SK-N-SH treated with all-trans-retinoic acid at 6 μM for 48 hours (cell line): ENCODE data around the gene SUN3.

Experiments
- ATAC-seq: fragments of 200-7000 bp; cut with Tn5 transposase; 3 replicates; pipeline ENCODE4 v1.9.1; 2020; ENCODE audit warnings: mild to moderate bottlenecking, moderate library complexity
- ARNTL ChIP-seq: fragments of 450-650 bp; formaldehyde crosslinking; IDR thresholded peaks from 2 replicates; pipeline ENCODE4 v1.5.0; 2020; ENCODE audit warnings: low read depth, mild to moderate bottlenecking, moderate library complexity, borderline replicate concordance
- BACH2 ChIP-seq: fragments of 250-450 bp; sonication (Bioruptor Pico); IDR thresholded peaks from 2 replicates; pipeline ENCODE4 v1.9.0; 2021; ENCODE audit warnings: mild to moderate bottlenecking, borderline replicate concordance
- CSDC2 ChIP-seq: fragments of 250-450 bp; sonication (Bioruptor Pico); IDR thresholded peaks from 2 replicates; pipeline ENCODE4 v1.5.0; 2020; ENCODE audit warnings: mild to moderate bottlenecking, moderate library complexity
- ESRRG ChIP-seq: fragments of 250-450 bp; sonication (Bioruptor Pico); IDR thresholded peaks from 2 replicates; pipeline ENCODE4 v1.6.1; 2021; ENCODE audit warnings: mild to moderate bottlenecking
- GLIS3 ChIP-seq: fragments of 250-450 bp; sonication (Bioruptor Pico); IDR thresholded peaks from 2 replicates; pipeline ENCODE4 v1.5.0; 2020; ENCODE audit warnings: mild to moderate bottlenecking, moderate library complexity
- OSR1 ChIP-seq: fragments of 250-450 bp; sonication (Bioruptor Pico); IDR thresholded peaks from 2 replicates; pipeline ENCODE4 v1.8.0; 2022; ENCODE audit warnings: moderate library complexity, mild to moderate bottlenecking, inconsistent platforms
- PPARA ChIP-seq: fragments of 250-450 bp; sonication (Bioruptor Pico); IDR thresholded peaks from 2 replicates; pipeline ENCODE4 v1.5.0; 2020; ENCODE audit warnings: mild to moderate bottlenecking, borderline replicate concordance
- RARB ChIP-seq: fragments of 250-450 bp; sonication (Bioruptor Pico); IDR thresholded peaks from 2 replicates; pipeline ENCODE4 v1.8.0; 2021; ENCODE audit warnings: mild to moderate bottlenecking, moderate library complexity
- SNAI2 ChIP-seq: fragments of 250-450 bp; sonication (Bioruptor Pico); IDR thresholded peaks from 2 replicates; pipeline ENCODE4 v1.5.0; 2020; ENCODE audit warnings: mild to moderate bottlenecking, moderate library complexity
- TCF4 ChIP-seq: fragments of 250-450 bp; sonication (Bioruptor Pico); IDR thresholded peaks from 2 replicates; pipeline ENCODE4 v1.8.0; 2021; ENCODE audit warnings: mild to moderate bottlenecking, moderate library complexity, borderline replicate concordance
- TOX ChIP-seq: fragments of 250-450 bp; sonication (Bioruptor Pico); IDR thresholded peaks from 2 replicates; pipeline ENCODE4 v1.8.0; 2021; ENCODE audit warnings: mild to moderate bottlenecking, moderate library complexity, borderline replicate concordance
- ZC3H10 ChIP-seq: fragments of 250-450 bp; sonication (Bioruptor Pico); IDR thresholded peaks from 2 replicates; pipeline ENCODE4 v1.5.1; 2021; ENCODE audit warnings: mild to moderate bottlenecking, moderate library complexity
- ZFP3 ChIP-seq: fragments of 250-450 bp; sonication (Bioruptor Pico); IDR thresholded peaks from 2 replicates; pipeline ENCODE4 v1.5.0; 2020; ENCODE audit warnings: mild to moderate bottlenecking, moderate library complexity
- ZFP30 ChIP-seq: fragments of 450-650 bp; formaldehyde crosslinking; IDR thresholded peaks from 2 replicates; pipeline ENCODE4 v1.5.0; 2022; ENCODE audit warnings: mild to moderate bottlenecking, moderate library complexity
- ZNF565 ChIP-seq: fragments of 450-650 bp; formaldehyde crosslinking; conservative IDR thresholded peaks from 2 replicates; pipeline ENCODE4 v1.5.0; 2020; ENCODE audit warnings: low read depth, mild to moderate bottlenecking, moderate library complexity
- ZNF8 ChIP-seq: fragments of 450-650 bp; formaldehyde crosslinking; IDR thresholded peaks from 2 replicates; pipeline ENCODE4 v1.5.0; 2020; ENCODE audit warnings: mild to moderate bottlenecking, moderate library complexity
- TF ChIP-seq, protein P1 (sequence below): fragments of 250-450 bp; sonication (Bioruptor Pico); IDR thresholded peaks from 2 replicates; pipeline ENCODE4 v1.5.0; 2020; ENCODE audit warnings: mild to moderate bottlenecking, moderate library complexity
- TF ChIP-seq, protein P2 (sequence below): fragments of 250-450 bp; sonication (Bioruptor Pico); IDR thresholded peaks from 2 replicates; pipeline ENCODE4 v1.5.1; 2020; ENCODE audit warnings: low read depth, mild to moderate bottlenecking, moderate library complexity
- TF ChIP-seq, protein P3 (sequence below): fragments of 250-450 bp; sonication (Bioruptor Pico); IDR thresholded peaks from 2 replicates; pipeline ENCODE4 v1.8.0; 2021; ENCODE audit warnings: low read depth, mild to moderate bottlenecking, moderate library complexity, borderline replicate concordance
- TF ChIP-seq, protein P4 (sequence below): fragments of 250-450 bp; sonication (Bioruptor Pico); IDR thresholded peaks from 2 replicates; pipeline ENCODE4 v1.8.0; 2020; ENCODE audit warnings: mild to moderate bottlenecking, moderate library complexity, borderline replicate concordance
- TF ChIP-seq, protein P5 (sequence below): fragments of 250-450 bp; sonication (Bioruptor Pico); IDR thresholded peaks from 2 replicates; pipeline ENCODE4 v1.5.1; 2021; ENCODE audit warnings: mild to moderate bottlenecking, moderate library complexity

Gene SUN3

DNA sequence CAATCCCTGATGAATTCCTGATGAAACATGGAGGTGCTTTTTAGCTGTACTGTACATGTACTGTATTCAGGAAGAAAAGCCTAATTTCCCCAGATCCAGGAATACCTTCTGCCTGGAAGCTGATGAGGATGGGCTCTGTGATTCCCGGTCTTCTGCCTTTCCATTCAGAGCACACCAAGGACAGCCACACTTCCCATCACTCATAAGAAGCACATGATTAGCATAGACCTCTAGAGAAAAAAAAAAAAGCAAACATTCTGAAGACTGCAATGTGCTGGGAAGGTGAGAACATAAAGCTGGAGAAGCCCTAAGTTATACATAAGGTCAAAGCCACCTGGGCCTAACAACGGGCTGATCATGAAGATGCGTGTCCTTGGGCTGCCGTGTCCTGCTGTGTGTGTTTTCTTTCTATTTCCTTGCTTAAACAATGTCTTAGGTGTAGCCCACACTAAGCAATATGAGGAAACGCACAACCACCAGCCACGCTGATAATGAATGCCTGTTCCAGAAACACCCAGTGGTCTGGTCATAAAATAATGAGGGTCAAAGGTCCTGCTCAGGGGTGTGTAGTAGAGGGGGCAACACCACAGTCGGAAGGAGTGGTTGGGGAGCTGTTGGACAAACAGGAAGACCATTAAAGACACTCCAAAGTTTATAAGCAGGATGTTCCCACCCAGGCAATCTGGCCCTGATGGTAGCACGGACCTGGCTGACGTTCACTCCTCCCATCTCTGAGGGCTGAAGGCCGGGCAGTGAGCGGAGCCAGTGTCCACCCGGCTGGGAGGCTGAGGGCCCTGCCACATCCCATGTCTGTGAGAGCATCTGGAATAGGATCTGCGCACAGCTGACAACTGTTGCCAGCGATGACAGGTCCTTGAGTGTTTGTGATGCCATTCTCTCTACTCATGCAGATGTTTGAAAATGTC is 88.6 kb downstream of the SUN3 start:
- ATAC-seq, result peak; percentile 13
- TF ChIP-seq SNAI2 (CRISPR knock-in tag) (no peak), TCF4 (CRISPR knock-in tag) (no peak), TOX (CRISPR knock-in tag) (no peak), GLIS3 (CRISPR knock-in tag) (no peak), ZC3H10 (CRISPR knock-in tag) (no peak), CSDC2 (no peak), ARNTL (CRISPR knock-in tag) (no peak), ZNF8 (CRISPR knock-in tag) (no peak), RARB (no peak), ZFP30 (no peak), BACH2 (CRISPR knock-in tag) (no peak), ESRRG (CRISPR knock-in tag) (no peak), PPARA (CRISPR knock-in tag) (no peak), OSR1 (no peak)
- TF ChIP-seq, protein P1, sequence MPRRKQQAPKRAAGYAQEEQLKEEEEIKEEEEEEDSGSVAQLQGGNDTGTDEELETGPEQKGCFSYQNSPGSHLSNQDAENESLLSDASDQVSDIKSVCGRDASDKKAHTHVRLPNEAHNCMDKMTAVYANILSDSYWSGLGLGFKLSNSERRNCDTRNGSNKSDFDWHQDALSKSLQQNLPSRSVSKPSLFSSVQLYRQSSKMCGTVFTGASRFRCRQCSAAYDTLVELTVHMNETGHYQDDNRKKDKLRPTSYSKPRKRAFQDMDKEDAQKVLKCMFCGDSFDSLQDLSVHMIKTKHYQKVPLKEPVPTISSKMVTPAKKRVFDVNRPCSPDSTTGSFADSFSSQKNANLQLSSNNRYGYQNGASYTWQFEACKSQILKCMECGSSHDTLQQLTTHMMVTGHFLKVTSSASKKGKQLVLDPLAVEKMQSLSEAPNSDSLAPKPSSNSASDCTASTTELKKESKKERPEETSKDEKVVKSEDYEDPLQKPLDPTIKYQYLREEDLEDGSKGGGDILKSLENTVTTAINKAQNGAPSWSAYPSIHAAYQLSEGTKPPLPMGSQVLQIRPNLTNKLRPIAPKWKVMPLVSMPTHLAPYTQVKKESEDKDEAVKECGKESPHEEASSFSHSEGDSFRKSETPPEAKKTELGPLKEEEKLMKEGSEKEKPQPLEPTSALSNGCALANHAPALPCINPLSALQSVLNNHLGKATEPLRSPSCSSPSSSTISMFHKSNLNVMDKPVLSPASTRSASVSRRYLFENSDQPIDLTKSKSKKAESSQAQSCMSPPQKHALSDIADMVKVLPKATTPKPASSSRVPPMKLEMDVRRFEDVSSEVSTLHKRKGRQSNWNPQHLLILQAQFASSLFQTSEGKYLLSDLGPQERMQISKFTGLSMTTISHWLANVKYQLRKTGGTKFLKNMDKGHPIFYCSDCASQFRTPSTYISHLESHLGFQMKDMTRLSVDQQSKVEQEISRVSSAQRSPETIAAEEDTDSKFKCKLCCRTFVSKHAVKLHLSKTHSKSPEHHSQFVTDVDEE (CRISPR knock-in tag), result no peak
- TF ChIP-seq, protein P2, sequence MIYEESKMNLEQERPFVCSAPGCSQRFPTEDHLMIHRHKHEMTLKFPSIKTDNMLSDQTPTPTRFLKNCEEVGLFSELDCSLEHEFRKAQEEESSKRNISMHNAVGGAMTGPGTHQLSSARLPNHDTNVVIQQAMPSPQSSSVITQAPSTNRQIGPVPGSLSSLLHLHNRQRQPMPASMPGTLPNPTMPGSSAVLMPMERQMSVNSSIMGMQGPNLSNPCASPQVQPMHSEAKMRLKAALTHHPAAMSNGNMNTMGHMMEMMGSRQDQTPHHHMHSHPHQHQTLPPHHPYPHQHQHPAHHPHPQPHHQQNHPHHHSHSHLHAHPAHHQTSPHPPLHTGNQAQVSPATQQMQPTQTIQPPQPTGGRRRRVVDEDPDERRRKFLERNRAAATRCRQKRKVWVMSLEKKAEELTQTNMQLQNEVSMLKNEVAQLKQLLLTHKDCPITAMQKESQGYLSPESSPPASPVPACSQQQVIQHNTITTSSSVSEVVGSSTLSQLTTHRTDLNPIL (CRISPR knock-in tag), result no peak
- TF ChIP-seq, protein P3, sequence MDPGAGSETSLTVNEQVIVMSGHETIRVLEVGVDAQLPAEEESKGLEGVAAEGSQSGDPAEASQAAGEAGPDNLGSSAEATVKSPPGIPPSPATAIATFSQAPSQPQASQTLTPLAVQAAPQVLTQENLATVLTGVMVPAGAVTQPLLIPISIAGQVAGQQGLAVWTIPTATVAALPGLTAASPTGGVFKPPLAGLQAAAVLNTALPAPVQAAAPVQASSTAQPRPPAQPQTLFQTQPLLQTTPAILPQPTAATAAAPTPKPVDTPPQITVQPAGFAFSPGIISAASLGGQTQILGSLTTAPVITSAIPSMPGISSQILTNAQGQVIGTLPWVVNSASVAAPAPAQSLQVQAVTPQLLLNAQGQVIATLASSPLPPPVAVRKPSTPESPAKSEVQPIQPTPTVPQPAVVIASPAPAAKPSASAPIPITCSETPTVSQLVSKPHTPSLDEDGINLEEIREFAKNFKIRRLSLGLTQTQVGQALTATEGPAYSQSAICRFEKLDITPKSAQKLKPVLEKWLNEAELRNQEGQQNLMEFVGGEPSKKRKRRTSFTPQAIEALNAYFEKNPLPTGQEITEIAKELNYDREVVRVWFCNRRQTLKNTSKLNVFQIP (CRISPR knock-in tag), result no peak
- TF ChIP-seq, protein P4, sequence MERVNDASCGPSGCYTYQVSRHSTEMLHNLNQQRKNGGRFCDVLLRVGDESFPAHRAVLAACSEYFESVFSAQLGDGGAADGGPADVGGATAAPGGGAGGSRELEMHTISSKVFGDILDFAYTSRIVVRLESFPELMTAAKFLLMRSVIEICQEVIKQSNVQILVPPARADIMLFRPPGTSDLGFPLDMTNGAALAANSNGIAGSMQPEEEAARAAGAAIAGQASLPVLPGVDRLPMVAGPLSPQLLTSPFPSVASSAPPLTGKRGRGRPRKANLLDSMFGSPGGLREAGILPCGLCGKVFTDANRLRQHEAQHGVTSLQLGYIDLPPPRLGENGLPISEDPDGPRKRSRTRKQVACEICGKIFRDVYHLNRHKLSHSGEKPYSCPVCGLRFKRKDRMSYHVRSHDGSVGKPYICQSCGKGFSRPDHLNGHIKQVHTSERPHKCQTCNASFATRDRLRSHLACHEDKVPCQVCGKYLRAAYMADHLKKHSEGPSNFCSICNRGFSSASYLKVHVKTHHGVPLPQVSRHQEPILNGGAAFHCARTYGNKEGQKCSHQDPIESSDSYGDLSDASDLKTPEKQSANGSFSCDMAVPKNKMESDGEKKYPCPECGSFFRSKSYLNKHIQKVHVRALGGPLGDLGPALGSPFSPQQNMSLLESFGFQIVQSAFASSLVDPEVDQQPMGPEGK (CRISPR knock-in tag), result no peak
- TF ChIP-seq, protein P5, sequence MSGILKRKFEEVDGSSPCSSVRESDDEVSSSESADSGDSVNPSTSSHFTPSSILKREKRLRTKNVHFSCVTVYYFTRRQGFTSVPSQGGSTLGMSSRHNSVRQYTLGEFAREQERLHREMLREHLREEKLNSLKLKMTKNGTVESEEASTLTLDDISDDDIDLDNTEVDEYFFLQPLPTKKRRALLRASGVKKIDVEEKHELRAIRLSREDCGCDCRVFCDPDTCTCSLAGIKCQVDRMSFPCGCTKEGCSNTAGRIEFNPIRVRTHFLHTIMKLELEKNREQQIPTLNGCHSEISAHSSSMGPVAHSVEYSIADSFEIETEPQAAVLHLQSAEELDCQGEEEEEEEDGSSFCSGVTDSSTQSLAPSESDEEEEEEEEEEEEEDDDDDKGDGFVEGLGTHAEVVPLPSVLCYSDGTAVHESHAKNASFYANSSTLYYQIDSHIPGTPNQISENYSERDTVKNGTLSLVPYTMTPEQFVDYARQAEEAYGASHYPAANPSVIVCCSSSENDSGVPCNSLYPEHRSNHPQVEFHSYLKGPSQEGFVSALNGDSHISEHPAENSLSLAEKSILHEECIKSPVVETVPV (CRISPR knock-in tag), result no peak

DNA sequence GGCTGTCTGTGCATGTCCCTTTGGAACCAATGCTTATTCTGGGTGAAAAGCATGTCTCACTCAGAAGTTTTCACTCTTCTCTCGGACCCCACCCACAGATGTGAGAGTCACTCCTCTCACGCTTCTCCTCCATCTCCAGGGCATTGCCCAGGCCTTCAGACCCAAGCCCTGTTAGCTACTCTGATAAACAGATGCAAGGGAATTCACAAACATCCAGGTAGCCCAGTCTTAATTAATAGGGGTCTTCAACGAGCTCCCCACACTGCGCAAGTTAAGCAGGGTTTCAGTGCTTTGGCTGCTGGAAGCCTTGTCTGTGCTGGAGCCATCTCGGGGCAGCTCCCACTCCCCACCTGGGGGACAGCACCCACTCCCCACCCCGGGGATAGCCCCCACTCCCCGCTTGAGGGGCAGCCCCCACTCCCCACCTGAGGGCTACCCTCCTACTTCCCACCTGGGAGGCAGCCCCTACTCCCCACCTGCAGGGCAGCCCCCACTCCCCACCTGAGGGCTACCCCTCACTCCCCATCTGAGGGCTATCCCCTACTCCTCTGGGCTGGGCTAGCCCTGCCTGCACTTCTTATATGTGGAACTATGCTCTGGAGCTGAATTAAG is 89.4 kb downstream of the SUN3 start:
- TF ChIP-seq ARNTL (CRISPR knock-in tag), result no peak
- TF ChIP-seq, protein P2 (CRISPR knock-in tag), result no peak
- no peak for TF ChIP-seq RARB
- TF ChIP-seq, protein P5 (CRISPR knock-in tag), result no peak
- no peak for TF ChIP-seq TOX (CRISPR knock-in tag)
- no peak for TF ChIP-seq ZFP3 (CRISPR knock-in tag)
- TF ChIP-seq BACH2 (CRISPR knock-in tag), result no peak
- no peak for TF ChIP-seq CSDC2
- TF ChIP-seq, protein P1 (CRISPR knock-in tag), result no peak
- TF ChIP-seq OSR1, result no peak
- no peak for TF ChIP-seq ZC3H10 (CRISPR knock-in tag)
- no peak for TF ChIP-seq ESRRG (CRISPR knock-in tag)
- no peak for TF ChIP-seq ZNF8 (CRISPR knock-in tag)
- no peak for TF ChIP-seq ZFP30
- TF ChIP-seq ZNF565 (CRISPR knock-in tag), result no peak
- TF ChIP-seq SNAI2 (CRISPR knock-in tag), result no peak
- no peak for ATAC-seq
